Measurements from ENCODE around the gene KCNQ1.

Gene KCNQ1

DNA sequence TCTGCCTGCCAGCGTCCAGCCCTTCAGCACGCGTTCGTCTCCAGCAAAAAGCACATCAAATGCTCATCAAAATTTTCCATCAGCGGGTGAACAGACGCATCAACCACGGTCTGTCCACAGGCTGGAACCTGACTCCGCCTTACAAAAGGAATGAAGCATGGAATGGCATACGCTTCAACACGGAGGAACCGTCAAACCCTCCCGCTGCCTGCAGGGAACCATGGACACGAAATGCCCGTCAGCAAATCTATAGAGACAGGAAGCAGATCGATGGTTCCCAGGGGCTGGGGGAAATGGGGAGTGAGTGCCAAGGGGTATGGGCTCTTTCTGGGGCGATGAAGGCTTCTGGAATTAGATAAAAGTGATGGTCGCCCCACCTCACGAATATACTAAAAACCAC is 28.0 kb upstream of the KCNQ1 start:
- Mint-ChIP-seq H3K27me3 (ENCODE audit: low read depth) (no peaks in the 10 kb centered on the region), H3K4me3 (no peak overlapping the region), H3K27ac (no peak overlapping the region), H3K4me1 (ENCODE audit: low read depth) (no peaks in the 10 kb centered on the region), H3K9me3 (no peaks in the 10 kb centered on the region), H3K36me3 (ENCODE audit: low read depth) (no peaks in the 10 kb centered on the region)

DNA sequence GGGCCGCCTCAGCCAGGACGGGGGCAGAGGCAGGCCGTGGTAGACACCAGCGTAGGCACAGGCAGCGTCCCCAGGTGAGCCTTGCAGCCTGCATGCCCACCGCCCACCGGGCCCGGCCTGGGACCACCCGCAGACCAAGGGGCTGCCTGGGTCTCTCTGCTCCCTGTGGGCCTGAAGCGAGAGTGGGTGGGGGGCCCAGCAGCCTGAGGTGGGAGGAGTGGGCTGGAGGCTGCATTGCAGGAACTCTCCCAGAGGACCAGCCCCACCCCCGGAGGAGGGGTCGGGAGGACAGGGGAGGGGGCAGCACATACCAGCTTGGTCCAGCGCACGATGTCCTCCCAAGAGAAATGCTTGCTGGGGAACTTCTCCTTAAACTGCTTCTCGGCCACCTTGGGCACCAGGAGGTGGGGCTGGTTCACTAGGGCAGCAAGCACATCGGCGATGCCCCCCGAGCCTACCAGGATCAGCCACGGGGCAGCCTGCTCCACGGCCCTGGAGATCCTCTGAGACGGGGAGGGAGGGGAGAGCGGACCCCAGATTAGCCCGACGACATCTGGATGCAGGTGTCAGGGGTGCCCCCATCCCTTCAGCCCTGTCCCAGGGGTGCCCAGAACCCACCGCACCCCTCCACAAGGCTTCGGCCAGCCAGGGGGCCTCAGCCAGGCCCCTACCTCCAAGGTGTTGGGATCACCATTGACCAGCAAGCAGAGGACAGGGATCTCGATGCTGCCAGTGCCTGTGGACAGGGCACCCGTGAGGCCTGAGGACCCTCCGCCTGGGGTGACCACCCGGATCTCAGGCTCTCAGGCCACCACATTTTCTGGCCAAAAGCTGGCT is 26.7 kb upstream of the KCNQ1 start:
- Mint-ChIP-seq H3K4me3 (no peak overlapping the region), H3K36me3 (ENCODE audit: low read depth) (no peaks in the 10 kb centered on the region), H3K27ac (no peak overlapping the region), H3K9me3 (no peaks in the 10 kb centered on the region), H3K4me1 (ENCODE audit: low read depth) (no peaks in the 10 kb centered on the region), H3K27me3 (ENCODE audit: low read depth) (no peaks in the 10 kb centered on the region)

DNA sequence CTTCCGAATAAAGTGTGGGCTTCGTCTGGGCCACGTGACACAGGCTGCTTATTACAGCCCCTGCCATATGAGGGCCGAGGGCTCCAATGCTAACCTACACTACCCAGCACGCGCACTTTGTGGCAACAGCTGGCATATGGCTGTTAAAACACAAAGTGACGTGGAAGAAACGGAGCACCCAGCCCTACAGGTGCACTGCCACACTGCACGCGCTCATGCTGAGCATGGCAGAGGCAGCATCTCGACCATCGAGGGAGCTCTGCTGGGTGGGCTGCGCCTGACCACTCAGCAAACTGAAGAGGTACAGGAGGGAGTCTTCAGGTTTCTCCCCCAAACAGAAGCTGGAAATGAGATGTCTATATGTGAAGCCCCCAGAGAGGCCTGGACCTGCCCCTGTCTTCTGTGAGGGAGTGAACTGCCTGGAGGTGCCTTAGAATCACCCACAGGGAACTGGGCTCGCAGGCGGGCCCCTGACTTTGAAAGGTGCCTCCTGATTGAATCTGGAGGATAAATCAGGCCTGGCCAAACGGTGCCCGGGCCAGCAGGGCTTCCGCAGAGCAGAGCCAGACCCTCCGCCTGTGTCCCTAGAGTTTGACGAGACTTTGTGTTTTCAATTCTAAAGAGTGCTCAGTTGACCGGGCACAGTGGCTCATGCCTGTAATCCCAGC is 26.0 kb upstream of the KCNQ1 start:
- no peaks in the 10 kb centered on the region for H3K9me3 Mint-ChIP-seq
- no peak overlapping the region for H3K27ac Mint-ChIP-seq
- no peaks in the 10 kb centered on the region for H3K27me3 Mint-ChIP-seq (ENCODE audit: low read depth)
- H3K4me3 Mint-ChIP-seq, result no peak overlapping the region
- no peaks in the 10 kb centered on the region for H3K4me1 Mint-ChIP-seq (ENCODE audit: low read depth)
- no peaks in the 10 kb centered on the region for H3K36me3 Mint-ChIP-seq (ENCODE audit: low read depth)

DNA sequence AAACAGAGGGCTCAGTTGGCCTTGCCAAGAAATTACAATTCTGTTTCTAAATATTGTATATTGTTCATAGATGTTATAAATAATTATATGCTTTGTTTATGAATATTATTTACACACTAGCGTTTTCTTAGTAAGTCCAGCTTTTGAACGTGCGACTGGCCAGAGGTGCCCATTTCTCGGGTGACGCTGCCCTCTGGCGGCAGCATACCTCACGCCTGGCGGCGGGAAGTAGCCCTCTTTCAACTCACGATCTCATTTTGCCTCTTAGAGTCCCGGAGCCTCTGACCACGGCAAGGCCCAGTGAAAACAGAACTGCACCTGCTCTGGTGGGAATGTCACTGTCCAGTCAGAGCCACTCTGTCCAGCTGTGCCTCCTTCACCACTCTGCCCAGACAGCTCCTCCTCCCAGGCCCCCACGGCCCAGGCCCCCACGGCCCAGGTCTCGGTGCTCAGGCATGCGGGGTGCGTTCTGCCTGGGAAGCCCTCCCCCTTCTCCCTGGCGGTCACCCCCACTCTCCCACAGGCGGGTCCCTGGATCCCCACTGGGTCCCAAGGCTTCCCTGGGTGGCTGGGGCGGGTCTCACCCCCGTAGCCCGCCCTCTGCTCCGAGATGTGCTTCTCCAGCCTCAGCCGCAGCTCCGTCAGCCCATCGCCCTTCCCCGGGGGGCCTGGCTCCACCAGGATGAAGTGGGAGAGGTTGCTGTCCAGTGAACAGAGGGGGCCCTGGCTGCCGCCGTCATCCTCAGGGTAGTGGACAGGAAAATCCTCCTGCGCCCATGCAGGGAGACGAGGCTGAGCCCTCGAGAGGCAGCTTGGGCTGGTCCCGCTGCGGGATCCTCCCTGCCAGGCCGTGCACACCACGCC is 24.9 kb upstream of the KCNQ1 start:
- Mint-ChIP-seq H3K27me3 (ENCODE audit: low read depth) (no peaks in the 10 kb centered on the region), H3K36me3 (ENCODE audit: low read depth) (no peaks in the 10 kb centered on the region), H3K9me3 (no peaks in the 10 kb centered on the region), H3K27ac (no peak overlapping the region), H3K4me3 (no peak overlapping the region), H3K4me1 (ENCODE audit: low read depth) (no peaks in the 10 kb centered on the region)

DNA sequence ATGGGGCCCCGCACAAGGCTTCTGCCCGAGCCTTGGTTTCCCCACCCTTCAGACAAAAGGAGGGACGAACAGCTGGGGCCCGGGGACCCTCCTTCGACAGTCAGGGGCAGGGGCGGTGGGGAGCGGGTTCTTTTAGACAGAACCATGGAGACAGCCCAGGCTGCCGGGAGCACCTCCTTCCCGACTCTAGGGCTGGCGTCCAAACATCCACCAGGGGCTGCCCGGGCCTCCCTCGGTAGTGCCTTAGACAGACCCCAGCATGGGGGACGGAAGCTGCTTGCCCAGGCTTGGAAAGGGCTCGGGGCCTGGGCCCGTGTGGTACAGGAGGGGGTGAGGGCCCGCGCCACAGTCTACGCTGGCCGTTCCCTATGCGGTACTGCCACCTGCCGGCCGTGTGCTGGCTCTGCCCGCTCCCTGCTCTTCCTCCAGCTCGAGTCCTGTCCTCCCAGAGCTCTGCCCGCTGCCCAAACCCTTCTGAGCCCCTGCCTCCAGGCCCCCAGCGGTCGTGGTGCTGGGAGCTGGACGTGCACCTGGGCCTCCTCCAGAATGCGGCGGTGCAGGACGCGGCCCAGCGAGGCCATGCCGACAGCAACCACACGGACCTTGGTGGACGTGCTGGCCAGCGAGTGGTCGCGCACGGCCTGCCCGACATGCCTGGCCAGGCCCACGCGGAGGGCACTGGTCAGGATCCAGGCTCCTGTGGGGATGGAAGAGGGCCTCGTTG is 24.1 kb upstream of the KCNQ1 start:
- Mint-ChIP-seq H3K9me3 (no peaks in the 10 kb centered on the region), H3K4me1 (ENCODE audit: low read depth) (no peaks in the 10 kb centered on the region), H3K4me3 (no peak overlapping the region), H3K27me3 (ENCODE audit: low read depth) (no peaks in the 10 kb centered on the region), H3K27ac (no peak overlapping the region), H3K36me3 (ENCODE audit: low read depth) (no peaks in the 10 kb centered on the region)

DNA sequence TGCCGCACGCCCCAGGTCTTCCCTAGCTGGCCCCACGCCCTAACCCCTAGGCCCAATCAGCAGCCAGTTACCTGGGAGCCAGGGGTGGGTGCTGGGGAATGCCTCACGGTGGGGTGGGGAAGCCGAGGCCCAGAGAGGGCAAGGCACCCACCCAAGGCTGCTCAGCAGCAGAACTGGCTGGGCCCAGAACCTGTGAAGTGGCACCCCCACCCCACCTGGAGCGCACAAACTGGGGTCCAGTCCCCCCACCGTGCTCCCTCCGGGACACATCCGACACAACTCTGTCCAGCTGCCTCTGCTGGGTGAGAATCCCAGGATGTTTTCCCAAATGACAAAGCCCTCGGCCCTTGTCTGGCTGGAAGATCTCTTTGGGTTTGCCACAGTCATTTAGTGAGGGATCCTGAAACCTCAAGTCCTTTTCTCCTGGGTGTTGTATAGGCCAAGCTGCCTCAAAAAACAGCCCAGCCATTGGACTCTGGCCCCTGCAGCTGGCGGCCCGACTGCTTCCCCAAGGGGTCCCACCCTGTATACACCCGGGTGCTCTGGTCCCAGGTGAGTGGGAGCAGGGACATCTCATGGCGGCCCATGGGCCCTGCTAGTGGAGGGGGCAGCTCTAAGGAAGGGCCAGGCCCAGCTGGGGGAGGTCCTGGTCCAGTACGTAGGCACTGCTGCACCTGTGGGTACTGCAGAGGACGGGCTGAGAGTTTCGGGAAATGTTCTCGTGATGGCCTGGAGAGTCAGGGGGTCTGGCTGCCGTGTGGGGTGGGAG is 23.4 kb upstream of the KCNQ1 start:
- H3K27me3 Mint-ChIP-seq (ENCODE audit: low read depth), result no peaks in the 10 kb centered on the region
- H3K4me3 Mint-ChIP-seq, result no peak overlapping the region
- no peak overlapping the region for H3K27ac Mint-ChIP-seq
- no peaks in the 10 kb centered on the region for H3K9me3 Mint-ChIP-seq
- no peaks in the 10 kb centered on the region for H3K4me1 Mint-ChIP-seq (ENCODE audit: low read depth)
- no peaks in the 10 kb centered on the region for H3K36me3 Mint-ChIP-seq (ENCODE audit: low read depth)

DNA sequence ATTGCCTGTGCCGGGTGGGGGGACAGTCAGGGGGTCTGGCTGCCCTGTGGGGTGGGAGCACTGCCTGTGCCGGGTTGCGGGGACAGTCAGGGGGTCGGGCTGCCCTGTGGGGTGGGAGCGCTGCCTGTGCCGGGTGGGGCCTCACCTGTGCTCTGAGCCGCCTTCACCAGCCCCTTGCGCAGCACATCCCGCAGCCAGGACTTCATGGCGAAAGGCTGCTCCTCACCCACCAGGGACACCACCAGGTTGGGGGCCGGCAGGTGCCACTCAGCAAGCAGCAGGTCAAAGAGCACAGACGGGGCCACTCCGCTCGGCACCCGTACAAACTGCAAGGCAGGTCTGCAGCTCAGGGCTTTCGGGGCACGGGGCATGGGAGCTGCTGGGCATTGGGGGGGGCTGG is 22.8 kb upstream of the KCNQ1 start:
- Mint-ChIP-seq H3K9me3 (no peaks in the 10 kb centered on the region), H3K27ac (no peak overlapping the region), H3K4me1 (ENCODE audit: low read depth) (no peaks in the 10 kb centered on the region), H3K4me3 (no peak overlapping the region), H3K27me3 (ENCODE audit: low read depth) (no peaks in the 10 kb centered on the region), H3K36me3 (ENCODE audit: low read depth) (no peaks in the 10 kb centered on the region)

DNA sequence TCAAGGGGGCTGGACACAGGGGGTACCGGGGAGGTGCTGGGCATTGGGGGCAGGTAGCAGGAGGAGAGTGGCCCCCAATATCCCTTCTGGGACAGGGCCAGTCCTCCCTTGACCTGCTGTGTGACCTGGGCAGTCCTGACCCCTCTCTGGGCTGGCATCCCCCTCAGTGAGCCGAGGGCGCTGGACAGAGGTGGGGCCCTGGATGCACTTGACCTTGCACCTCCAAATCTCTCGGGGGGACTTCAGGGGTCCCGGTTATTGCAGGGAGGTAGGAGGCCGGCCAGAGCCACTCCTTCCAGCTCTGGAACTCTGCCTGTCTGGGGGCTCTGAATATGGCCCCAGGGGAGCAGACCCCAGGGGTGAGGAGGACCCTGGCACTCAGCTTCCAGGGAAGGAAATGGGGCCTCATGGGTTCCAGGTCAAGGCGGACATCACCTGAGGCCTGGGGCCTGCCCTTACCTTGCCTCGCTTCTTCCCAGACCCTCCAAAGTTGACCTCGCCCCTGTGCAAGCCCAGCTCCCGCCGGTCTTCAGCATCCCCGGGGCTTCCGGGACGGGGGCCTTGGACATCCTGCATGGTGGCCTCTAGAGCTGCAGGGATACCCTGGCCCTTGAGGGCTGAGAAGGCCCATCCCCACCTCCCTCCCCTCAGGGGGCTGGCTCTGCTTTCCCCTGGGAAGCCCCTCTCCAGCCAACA is 22.2 kb upstream of the KCNQ1 start:
- Mint-ChIP-seq H3K36me3 (ENCODE audit: low read depth) (no peaks in the 10 kb centered on the region), H3K27ac (no peak overlapping the region), H3K4me3 (no peak overlapping the region), H3K27me3 (ENCODE audit: low read depth) (no peaks in the 10 kb centered on the region), H3K4me1 (ENCODE audit: low read depth) (no peaks in the 10 kb centered on the region), H3K9me3 (no peaks in the 10 kb centered on the region)

DNA sequence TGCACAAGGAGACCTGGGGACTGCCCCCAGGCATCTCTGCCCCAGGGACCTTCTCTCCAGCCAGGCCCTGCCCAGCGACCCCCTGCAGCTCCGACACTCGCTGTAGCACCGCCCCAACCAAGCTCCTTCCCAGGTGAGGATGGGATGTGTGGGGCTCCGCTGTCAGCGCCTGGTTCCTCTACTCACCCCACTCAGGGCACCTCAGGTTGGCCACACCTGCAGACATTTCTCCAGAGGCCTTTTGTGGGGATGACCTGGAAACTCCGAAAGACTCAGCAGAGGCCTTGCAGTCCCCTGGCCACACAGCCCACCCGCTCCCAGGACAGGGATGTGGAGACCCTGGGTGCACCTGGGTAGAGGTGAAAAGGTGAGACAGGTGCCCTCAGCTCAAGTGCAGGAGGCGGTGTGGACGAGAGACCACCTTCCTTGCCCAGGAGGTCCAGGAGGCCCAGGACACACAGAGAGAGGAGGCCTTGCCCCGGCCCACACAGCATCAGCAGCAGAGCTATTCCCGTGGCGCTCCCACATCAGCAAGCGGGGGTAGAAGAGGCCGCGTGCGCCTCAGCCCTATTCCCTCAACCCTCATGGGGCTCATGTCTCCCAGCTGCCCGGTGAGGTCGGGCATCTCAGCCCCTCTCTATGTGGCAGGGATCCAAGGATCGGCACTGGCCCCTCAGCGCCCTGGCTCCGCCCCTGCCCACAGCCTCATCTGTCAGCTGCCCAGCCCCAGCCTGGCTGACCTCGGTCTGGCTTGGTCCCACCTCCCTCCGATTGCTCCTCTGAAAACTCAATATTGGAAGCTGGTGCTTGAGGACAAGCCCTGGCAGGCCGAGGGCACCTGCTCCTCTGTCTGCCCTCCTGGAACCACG is 21.4 kb upstream of the KCNQ1 start:
- no peaks in the 10 kb centered on the region for H3K27me3 Mint-ChIP-seq (ENCODE audit: low read depth)
- no peaks in the 10 kb centered on the region for H3K4me1 Mint-ChIP-seq (ENCODE audit: low read depth)
- no peak overlapping the region for H3K27ac Mint-ChIP-seq
- no peak overlapping the region for H3K4me3 Mint-ChIP-seq
- H3K9me3 Mint-ChIP-seq, result no peaks in the 10 kb centered on the region
- no peaks in the 10 kb centered on the region for H3K36me3 Mint-ChIP-seq (ENCODE audit: low read depth)

DNA sequence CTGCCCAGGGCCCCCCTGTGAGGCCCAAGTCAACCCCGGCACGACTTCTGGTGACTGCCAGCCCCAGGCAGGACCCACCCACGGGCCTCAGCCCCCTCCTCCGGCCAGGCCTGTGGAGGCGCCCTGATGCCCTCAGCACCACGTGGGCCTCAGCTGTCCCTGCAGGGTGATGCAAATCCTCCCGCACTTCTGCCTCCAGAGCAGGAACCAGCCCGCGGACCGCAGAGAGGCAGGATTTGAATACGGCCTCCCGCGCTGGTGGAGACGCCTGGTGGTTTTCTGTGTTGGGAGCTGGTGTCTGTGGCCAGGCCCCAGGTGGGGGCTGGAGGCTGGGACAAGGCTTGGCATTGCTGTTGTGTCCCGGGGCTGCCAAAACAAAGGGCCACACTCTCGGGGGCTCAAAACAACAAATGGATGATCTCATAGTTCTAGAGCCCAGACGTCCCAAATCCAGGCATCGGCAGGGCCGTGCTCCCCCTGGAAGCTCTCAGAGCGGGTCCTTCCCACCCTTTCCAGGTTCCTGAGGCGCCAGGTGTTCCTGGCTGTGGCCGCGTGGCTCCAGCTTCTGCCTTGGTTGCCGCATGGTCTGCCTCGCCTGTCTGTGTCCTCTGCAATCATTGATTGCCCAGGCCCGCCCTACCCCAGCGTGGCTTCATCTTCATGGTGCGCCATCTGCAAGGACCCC is 19.9 kb upstream of the KCNQ1 start:
- no peaks in the 10 kb centered on the region for H3K27me3 Mint-ChIP-seq (ENCODE audit: low read depth)
- no peak overlapping the region for H3K4me3 Mint-ChIP-seq
- H3K27ac Mint-ChIP-seq, result no peak overlapping the region
- H3K4me1 Mint-ChIP-seq (ENCODE audit: low read depth), result no peaks in the 10 kb centered on the region
- H3K9me3 Mint-ChIP-seq, result no peaks in the 10 kb centered on the region
- no peaks in the 10 kb centered on the region for H3K36me3 Mint-ChIP-seq (ENCODE audit: low read depth)

DNA sequence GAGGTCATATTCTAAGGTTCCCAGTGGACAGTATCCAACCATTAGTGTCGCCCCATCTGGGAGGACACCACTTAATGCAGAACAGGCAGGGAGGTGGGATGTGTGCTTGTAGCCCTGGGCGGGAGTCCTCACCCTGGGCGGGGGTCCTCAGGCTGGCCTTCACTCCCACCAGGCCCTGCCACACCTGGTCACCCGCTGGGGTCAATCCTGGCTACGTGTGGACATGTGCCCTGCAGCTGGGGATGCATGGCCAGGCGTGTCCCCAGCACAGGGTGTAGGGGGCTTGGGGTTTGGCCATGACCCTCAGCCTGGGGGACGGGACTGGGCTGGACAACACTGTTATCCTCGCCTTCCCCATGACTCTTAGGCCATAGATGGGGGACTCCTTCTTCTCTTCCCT is 19.3 kb upstream of the KCNQ1 start:
- no peaks in the 10 kb centered on the region for H3K4me1 Mint-ChIP-seq (ENCODE audit: low read depth)
- no peaks in the 10 kb centered on the region for H3K27me3 Mint-ChIP-seq (ENCODE audit: low read depth)
- H3K27ac Mint-ChIP-seq, result no peak overlapping the region
- no peaks in the 10 kb centered on the region for H3K9me3 Mint-ChIP-seq
- H3K36me3 Mint-ChIP-seq (ENCODE audit: low read depth), result no peaks in the 10 kb centered on the region
- H3K4me3 Mint-ChIP-seq, result no peak overlapping the region

DNA sequence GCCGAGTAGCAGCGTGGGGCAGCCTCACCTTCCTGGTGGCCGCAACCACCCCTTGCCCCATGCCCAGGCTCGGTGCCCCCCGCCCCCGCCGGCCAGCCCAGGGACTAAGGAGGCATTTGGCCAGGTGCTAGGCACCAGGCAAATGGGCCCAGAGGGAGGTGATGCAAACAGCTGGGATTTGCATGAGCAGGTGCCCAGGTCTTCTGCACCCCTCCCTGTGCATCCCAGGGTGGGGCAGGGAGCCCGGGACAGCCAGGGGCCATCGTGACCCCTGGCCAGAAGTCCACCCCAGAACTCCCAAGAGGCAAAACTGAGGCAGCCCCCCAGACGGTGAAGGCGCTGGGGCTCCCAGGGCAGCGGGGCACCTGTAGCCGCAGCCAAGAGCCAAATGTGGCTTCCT is 18.6 kb upstream of the KCNQ1 start:
- Mint-ChIP-seq H3K27me3 (ENCODE audit: low read depth) (no peaks in the 10 kb centered on the region), H3K36me3 (ENCODE audit: low read depth) (no peaks in the 10 kb centered on the region), H3K4me3 (no peak overlapping the region), H3K27ac (no peak overlapping the region), H3K4me1 (ENCODE audit: low read depth) (no peaks in the 10 kb centered on the region), H3K9me3 (no peaks in the 10 kb centered on the region)
